ENCODE measurements around the gene CCDC191.

DNA sequence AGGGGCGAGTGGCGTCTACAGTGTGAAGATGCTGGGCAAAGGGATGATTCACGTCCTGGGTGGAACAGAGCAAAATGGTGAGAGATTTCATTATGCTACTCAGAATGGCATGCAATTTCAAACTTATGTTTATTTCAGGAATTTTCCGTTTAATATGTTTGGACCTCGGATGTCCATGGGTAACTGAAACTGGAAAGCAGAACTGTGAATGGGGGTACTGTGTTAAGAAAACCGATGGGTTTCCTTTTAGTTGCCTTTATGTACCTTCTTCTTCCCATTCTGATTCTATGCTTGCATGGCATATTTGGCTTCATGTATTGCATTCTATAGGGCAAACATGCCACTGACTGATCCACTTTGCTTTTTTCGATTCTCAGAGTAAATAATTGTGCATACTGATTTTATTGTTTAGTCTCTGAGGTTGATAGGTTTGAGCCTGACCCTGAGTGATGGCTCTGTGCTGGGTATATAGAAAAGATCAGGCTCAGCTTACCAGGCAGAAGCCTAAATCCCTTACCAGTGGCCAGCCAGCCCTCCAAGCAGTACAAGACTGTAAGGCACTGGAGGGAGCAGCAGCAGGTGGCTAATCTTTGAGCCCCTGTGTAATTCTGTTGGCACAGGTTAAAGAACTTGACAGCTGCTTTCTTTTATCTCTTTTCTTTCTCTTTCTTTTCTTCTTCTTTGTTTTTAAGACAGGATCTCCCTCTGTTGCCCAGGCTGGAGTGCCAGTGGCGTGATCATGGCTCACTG is 4.8 kb upstream of the CCDC191 start:
- no peak for TF ChIP-seq POLR2A (IDR thresholded peaks at IDR 0.05; ENCODE audit: low read depth, low read length)
- no peak for TF ChIP-seq RAD21 (IDR thresholded peaks at IDR 0.05; ENCODE audit: low read length)
- TF ChIP-seq CTCF (conservative IDR thresholded peaks at IDR 0.05; ENCODE audit: low read depth, low read length): no peak
- TF ChIP-seq SMC3 (IDR thresholded peaks at IDR 0.05; ENCODE audit: low read depth, low read length): no peak
- no peak for TF ChIP-seq CHD1 (IDR thresholded peaks at IDR 0.05; ENCODE audit: low read depth, low read length)
- no peak for TF ChIP-seq FOS (IDR thresholded peaks at IDR 0.05; ENCODE audit: low read depth, low read length)
